Activated CD8-positive, alpha-beta memory T cell treated with anti-CD3 and anti-CD28 coated beads for 4 hours (primary cell): ENCODE results near the gene NUDT1.

ENCODE experiments used
- DNase-seq, 2 donors: peaks; one replicate each; pipeline ENCODE4 v3.0.0-alpha.2; 2020; ENCODE audit warnings: low read depth in 2 of 2

Gene NUDT1

DNA sequence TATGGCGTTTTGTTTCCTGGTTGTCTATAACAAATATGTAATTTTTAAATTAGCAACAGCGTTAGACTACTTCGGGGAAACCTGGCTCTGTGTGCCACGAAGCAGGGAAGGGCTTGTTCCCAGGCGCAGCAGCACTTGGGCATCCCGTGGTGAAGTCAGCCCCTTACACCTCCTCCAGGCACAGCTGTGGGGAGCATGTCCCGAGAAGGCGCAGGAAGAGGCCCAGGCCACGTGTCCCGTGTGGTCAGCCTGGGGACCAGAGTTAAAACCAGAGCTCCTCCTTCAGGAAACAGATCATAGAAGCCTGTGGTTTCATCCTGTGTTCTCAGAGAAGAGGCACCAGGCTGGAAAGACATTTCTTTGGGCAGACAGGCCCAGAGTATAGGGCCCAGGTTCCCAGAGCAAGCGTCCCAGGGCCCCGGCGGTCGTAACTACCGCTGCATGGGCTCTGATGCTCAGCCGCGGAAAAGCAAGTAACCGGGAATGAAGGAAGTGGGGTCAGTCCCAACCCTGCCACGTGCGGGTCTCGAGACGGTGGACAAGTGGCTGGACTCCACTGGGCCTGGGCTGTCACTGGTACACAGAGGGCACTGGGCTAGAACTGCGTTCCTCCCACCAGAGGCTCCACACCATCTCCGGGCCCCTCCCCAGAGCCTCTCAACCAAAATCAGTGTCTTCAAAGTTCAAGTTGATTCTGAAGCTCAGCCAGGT, 7.1 kb downstream of the NUDT1 start:
- no peak for DNase-seq

DNA sequence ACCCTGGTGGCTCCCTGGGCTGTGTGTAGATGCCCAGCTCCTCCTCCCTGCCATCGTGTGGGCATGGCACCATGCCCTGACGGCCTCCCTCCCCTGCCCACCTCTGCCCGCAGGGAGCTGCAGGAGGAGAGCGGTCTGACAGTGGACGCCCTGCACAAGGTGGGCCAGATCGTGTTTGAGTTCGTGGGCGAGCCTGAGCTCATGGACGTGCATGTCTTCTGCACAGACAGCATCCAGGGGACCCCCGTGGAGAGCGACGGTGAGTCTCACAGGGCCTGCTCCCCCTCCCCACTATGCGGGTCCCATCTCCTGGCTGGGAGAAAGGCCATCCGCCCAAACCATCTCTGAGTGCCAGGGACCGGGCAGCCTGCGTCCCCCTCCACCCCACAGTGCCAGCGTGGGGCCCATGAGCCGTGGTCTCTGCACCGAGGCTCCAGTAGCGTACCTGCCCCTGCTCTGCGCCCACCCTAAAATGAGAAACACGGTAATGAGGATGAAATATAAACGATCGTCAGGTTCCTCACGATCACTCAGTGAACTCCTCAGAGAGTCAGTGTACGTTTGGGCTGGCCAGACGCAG, 7.8 kb downstream of the NUDT1 start:
- no peak for DNase-seq

DNA sequence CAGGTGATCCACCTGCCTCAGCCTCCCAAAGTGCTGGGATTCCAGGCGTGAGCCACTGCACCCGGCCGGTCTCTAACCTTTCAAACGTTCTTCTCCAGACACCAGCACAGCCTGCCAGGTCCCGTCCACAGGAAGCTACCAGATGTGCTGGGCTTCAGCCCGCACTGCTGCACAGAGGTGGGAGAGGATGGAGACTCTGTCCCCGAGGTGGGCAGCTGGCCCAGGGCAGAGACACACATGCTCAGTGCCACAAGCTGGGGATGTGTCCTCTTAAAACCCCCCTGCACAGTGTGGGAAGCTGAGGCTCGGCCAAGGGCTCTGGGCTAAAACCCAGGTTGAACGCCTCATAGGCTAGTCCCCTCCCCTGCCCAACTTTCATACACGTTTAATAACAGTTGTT, 9.4 kb downstream of the NUDT1 start:
- no peak for DNase-seq

DNA sequence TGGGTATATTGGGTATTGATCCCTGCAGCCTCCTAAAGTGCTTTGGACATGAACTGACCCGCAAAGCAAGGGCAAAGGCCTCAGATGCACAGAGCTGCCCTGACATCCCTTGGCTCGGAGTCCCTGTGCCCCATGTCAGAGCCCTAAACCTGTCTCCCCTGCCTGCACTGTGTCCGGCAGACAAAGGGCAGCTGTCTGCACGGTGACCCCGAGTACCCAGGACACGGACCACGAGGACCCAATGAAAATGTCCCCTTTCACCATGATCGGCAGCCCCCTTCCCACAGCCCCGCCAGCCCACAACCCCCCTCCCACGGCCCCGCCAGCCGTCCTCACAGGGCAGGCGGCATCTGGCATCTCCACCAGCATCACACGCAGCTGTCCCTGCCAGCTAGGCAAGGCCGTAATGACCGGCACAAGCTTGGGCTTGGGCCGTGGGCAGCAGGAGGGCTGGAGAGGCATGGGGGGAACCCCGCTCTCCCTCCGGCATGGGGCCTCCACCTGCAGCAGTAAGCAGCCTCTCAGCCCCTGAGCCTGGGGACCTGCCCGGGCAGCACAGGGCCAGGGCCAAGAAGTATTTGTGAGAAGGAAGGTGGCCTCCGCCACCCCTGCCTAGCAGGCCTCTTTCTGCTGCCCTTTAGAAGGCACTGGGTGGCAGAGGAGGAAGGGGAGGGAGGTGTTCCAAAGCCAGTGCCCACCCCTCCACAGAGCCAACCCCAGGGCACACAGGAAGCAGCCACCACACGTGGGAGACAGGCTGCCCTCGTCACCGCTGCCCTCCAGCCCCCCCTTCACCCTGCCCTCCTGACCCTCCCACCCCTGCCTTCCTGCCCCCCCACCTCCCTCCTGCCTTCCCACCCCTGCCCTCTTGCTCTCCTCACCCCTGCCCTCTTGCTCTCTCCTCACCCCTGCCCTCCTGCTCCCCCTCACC, 10.1 kb downstream of the NUDT1 start:
- DNase-seq = no peak

DNA sequence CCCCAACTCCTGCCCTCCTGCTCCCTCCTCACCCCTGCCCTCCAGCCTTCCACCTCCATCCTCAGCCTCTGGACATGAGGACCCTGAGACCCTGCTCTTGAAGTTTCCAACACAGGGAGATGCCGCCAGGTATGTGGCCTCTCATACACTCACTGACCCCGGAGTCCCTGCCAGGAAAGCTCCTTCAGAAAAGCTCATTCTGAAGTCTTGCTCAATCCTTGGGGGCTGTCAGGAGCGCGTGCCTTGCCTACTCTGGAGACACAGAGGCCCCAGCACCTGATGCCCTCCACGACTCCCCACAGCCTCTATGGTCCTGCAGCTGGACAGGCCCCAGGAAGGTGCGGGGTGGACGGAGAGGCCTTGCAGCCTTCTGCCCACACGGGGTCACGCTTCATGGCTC, 11.0 kb downstream of the NUDT1 start:
- DNase-seq = no peak

DNA sequence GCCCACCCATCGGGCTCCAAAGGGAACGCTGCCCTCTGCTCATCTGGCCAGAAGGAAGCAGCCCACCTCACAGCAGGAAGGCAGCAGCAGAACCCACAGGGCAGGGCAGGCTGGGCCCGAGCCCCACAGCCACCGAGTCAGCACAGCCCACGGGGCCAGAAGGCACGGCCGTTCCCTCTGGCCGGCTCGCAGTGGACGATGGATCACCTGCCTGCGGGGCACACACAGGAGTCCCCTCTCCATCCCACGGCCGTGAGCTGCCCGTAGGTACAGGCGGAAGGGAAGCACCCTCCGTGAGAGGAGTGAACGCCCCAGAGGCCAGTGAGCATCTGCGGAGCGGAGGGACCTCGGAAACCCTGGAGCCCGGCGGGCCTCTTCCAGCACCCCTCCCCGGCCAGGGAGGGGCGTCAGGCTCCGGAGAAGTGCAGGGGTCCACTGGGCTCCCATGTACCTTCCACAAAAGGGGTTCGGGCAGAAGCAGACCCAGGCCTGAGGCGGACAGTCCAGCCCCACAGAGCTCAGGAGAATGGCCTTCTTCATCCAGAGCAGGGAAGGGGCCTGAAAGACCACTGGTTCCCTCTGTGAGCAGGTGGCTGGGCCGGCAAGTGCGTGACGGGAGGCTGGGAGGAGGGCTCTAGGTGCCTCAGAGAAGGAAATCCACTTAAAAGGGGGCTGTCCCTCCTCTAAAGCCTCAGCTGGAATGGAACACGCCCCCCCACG, 11.7 kb downstream of the NUDT1 start:
- no peak for DNase-seq

DNA sequence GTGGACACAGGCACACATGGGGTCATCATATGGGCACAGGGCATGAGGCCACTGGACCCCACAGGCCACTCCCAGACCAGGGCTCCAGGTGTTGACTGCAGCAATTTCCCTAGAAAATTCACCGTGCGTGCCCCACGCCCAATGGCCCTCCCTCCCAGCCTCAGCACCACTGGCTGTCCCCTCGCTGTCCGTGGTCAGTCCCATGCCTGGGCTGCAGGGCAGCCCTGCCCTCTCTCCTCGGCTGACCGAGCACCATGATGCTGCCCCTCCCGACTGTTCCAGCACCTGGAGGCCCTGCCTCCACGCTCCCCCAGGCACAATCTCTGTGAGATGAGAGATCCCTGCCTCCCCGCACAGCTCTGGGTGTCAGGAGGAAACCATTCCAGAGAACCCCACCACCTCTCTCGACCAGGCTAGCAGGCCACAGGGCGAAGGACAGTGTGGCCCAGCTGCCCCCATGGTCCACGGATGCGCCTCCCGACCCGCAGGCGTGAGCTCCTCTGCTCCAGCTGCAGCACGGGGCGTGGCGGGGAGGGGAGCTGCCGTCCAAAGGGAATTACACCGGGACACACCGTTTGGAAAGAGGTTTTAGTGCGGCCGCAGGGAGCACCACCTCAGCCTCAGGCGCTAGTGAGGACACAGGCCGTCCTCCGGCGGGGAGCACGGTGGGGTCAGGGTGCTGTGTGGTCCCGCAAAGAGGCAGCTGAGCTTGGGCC, 12.6 kb downstream of the NUDT1 start:
- no peak for DNase-seq

DNA sequence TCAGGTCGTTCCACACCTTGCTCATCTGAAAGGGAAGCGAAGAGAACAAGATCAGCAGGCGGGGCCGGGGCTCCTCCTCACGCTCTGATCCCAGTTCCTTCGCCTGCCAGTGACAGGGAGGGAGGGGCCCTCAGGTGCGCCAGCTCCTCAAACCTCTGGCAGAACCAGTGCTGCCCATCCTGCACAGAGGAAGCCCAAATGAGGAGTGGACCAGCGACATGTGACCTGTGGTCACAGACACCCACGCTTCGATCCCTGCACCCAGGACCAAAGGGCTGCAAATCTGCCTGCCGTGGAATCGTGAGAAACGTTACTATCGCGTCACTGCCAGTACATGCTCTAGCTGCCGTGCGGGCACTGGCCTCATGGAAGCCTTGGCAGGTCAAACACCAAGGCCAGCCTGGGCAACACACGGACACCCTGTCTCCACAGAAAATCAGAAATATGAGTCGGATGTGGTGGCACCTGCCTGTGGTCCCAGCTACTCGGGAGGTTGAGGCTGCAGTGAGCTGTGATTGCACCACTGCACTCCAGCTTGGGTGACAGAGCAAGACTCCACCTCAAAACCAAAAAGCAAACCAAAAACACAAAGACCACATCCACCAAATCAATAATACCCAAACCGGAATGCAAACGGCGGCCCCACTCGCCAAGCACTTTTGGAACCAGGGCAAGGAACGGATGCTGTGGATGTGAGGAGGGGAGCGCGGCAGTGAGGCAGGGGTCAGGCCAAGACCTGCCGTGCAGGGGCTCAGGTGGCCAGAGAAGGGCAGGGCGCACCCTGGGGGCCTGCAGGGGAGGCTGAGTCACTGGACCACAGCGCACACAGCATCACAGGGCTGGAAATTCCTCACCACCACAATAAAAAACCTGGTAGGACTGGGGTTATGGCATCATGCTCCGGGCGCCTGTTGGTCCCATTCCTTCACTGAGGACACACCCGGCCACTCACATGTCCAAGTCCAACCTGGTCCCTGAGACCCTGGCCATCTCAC, 13.4 kb downstream of the NUDT1 start:
- DNase-seq = no peak

DNA sequence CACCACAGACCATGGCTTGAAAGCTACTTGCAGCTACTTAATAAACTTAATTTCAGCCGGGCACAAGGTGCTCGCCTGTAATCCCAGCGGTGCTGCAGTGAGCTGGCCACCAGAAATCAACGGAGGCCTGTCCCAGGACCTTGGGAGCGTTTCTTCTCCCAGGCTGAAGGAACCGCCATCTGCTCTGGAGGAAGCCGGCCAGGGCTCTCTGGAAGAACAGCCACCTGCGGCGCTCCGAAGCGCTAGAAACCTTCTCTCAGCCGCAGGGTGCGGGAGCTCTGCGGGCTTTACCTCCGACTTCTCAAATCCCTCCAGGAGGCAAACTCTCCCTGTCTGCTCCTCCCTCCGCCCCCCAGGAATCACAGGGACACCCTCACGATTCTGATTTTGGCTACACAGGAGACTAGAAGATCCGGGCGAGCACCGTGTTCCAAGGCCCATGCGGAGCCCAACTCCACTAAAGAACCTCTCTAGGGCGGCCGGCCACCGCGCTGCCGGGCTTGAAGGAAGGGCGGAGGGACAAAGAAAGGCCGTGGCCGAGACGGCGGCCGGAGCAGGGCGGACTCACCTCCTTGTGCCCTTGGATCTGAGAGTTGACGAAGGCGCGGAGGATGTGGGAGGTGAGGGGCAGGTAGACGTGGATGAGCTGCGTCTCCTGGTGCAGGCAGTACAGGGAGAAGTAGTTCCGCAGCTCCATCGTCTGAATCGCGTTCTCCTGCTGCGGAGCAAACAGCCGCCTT, 14.4 kb downstream of the NUDT1 start:
- no peak for DNase-seq

DNA sequence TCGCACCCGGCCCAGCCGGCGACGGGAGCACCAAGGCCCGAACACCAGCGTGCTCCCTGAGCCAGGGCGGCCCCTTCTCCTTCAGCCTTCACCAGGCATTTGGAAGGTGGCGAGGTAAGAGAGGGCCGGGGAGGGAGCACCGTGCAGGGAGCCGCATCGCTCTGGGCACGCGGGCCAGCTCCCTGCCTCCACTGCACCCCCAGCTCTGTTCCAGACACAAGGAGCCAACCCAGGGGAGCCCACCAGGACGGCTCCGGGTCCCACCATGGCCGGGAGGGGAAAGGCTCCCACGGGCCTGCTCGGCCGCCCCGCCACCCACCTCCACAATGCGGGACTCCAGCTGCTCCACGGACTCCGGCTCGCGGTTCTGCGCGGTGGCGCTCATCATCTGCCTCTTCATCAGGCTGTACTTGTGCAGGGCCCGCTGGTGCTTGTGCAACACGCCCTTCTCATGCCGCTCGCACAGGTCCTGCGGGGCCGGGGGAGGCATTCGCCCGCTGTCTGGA, 15.1 kb downstream of the NUDT1 start:
- DNase-seq = no peak

DNA sequence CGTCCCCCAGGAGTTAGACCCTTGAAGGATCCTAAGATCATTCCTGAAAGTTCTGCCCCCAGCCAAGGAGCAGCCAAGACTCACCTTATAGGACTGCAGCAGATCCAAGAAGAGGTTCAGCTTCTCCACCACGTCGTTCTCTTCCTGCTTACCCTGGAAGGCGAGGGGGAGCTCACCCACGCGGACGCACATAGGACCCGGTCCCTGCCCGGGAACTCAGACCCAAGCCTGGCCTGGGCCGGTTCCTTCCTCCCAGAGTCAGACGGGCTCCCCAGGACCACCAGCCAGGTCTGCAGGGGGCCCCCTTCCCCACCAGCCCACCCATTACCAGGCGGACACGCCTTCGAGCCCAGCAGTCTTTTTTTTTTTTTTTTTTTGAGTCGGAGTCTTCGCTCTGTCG, 15.6 kb downstream of the NUDT1 start:
- no peak for DNase-seq

DNA sequence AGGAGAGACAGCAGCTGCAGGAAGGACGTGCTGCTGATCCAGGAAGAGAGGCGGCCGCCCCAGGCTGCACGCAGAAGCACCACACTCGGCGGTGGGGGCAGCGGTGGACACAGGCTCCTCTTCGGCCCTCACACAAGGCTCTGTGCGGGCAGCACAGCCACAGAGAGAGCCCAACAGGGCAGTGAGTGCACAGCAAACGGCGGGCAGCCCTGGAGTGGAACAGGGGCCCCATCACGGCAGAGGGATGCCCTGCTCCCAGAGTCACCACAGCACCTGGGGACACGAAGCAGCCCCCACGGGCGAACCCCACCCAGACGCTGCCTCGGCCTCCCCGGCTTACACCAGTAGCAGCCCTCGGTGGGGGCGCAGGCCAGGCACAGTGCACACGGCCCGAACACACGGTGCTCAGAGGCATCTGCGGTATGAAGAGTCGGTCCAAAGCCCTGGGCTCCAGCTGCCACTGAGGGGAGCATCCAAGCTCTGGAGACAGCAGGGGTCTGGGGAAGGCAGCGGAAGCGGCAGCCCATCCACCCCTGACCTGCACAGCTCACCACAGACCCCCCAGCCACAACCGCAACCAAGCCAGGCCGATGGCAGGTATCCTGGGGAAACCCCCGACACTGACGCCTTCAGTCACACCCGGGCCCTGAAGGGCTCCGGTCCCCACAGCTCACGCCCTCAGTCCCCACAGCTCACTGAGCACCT, 16.8 kb downstream of the NUDT1 start:
- DNase-seq = no peak

DNA sequence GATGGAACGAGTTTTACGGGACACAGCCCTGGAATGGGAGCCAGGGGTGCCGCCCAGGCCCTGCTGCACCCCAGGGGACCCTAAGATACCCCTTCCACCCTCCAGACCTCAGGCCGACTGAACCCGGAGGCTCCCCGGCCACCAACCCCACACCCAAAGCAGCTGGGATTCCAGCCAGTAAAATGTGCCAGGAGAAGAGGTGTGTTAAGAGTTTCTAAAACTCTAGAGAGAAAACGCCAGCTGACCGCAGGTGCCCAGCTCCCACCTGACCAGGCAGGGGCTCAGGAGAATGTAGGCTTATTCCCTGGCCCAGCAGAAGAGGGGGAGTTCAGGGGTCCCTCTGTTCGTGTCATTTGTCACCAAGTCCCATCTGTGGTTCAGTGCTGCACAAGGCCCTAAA, 17.5 kb downstream of the NUDT1 start:
- DNase-seq = no peak

DNA sequence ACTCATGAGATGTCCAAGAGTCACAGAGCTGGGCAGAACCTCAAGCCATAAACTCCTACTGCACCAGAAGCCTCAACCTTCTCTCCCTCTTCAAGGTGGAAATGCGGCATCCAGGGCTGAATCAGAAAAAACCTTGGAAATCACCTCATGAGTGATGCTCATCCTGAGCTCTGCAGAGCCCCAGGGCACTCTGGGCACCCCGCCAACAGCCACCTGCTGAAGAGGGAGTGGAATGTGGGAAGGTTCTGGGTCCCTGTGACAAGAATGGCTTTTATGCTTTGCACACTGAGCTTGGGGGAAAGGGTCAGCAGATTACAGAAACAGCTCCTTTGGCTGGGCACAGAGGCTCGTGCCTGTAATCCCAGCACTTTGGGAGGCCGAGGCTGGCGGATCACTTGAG, 18.8 kb downstream of the NUDT1 start:
- DNase-seq = no peak

DNA sequence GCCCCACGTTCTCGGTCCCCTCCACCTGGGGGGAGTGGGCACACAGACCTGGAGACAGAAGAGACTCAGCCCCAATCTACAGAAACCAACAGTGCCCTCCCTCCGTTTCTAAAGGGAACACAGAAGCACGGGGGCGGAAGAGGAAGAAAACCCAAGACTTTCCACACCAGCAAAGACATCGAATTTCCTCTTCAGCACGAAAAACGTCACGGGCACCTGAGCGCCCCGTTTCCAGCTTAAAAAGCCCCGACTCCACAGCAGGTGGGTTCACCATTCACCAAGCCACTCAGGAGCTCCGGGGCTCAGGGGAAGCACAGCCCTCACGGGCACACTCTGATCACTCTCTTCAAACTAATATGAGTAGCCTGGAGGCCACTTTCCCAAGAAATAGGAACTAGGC, 19.6 kb downstream of the NUDT1 start:
- no peak for DNase-seq

DNA sequence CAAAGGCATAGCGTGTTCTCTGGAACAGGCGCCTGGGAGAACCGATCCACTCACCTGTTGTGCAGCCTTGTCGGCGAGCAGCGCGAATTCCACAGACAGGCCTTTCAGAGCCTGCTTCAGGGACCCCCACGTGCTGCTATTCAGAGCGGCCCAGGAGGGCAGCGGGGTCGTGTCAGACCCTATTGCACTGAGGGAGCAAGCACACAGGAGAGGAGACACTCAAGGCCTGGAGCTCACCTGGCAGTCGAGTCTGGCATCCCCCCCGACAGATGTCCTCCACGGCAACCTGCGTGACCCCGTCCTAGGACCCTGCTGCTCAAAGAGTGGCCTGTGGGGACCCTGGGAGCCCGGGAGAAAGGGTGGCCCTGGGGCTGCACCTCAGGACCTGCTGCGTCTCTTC, 21.1 kb downstream of the NUDT1 start:
- DNase-seq = no peak

DNA sequence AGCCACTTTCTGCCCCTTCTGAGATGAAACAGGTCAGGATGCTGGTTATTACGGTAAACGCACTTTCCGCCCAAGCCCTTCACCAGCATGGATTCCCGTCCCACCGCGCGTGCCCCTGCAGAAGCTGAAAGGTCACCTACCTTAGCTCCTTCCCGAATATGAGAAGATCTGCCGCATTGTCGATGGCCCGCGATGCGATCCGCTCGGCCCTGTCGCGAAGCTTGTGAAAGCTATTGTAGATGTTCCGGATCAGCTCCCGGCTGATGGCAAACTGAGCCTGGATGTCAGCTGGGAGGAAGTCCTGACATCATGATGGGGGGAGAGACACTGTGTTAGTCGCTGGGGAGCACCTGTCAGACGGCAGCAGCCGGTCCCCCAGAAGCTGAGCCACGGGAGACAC, 22.1 kb downstream of the NUDT1 start:
- no peak for DNase-seq

DNA sequence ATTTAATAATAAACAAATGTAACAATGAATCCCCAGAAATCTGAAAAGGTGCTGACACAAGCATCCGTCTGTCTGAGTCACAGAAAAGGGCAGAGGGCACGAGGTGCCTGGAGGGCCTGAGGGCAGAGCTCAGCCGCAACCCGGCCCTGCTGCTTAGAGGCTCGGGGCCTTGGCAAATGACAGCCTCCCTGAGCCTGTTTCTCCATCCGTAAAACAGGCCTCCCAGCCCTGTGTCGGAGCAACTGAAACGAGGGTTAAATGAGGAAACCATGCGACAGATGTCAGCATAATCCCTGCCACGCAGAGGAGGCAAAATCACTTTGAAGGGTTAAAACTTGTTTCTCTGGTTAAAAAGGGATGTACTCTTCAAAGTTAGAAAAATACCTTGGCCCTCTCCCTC, 24.9 kb downstream of the NUDT1 start:
- DNase-seq = no peak
